IMR-90 (cell line): ENCODE measurements around the gene OR2T35. TPM values are rescaled to one million over a fixed set of nuclear protein-coding genes. Genes with fewer than 3 reads are reported as not detected.
"Not testable (repeated sequence)": the region's sequence is repeated elsewhere in the genome, so short reads cannot be mapped to it uniquely, and the experiment has no call there.

ENCODE experiments used
- ATAC-seq: fragments of 200-7000 bp; cut with Tn5 transposase; 2 replicates; pipeline ENCODE4 v1.9.1; 2020; ENCODE audit warnings: low read depth, mild to moderate bottlenecking, moderate library complexity
- BruUV-seq: library from RNA; stranded (reverse); fragments of 400-500 nt; replicated peaks from 2 replicates; lab custom pipeline; 2021; lab: Mats Ljungman, UMichigan
- CTCF ChIA-PET: fragments of 300-600 bp; formaldehyde crosslinking; extraction: SDS; loops from one replicate; lab custom pipeline; 2021; ENCODE audit warnings: antibody characterized with exemption; lab: Yijun Ruan, JAX
- POLR2A ChIA-PET: fragments of 300-600 bp; sonication (Branson Sonifier 250); formaldehyde crosslinking; loops from one replicate; lab custom pipeline; 2022; ENCODE audit warnings: antibody characterized with exemption; ENCODE audit not compliant: unreplicated experiment; lab: Charles Lee
- DNase-seq: peaks from one replicate; pipeline ENCODE4 v3.0.0; 2013
- H2AFZ ChIP-seq: replicated peaks from 2 replicates; pipeline ENCODE3; 2013; ENCODE audit warnings: low read length, mild to moderate bottlenecking; ENCODE audit not compliant: poor library complexity
- H2AK5ac ChIP-seq: 2 replicates; pipeline ENCODE4 v1.6.1; 2013; ENCODE audit warnings: low read depth, low read length, inconsistent platforms
- H2AK9ac ChIP-seq: replicated peaks from 2 replicates; pipeline ENCODE3; 2013; ENCODE audit warnings: mild to moderate bottlenecking, low read depth, low read length, moderate library complexity; ENCODE audit not compliant: poor library complexity
- H2BK120ac ChIP-seq: 2 replicates; pipeline ENCODE4 v1.6.1; 2013; ENCODE audit warnings: low read depth, low read length, inconsistent platforms
- H2BK15ac ChIP-seq: 3 replicates; pipeline ENCODE4 v1.6.1; 2013; ENCODE audit warnings: low read depth, low read length, inconsistent platforms
- H2BK20ac ChIP-seq: 2 replicates; pipeline ENCODE4 v1.6.1; 2013; ENCODE audit warnings: low read depth, mild to moderate bottlenecking, inconsistent platforms, low read length, moderate library complexity
- H2BK5ac ChIP-seq: 2 replicates; pipeline ENCODE4 v1.6.1; 2013; ENCODE audit warnings: mild to moderate bottlenecking, low read depth, low read length, inconsistent platforms; ENCODE audit not compliant: poor library complexity, severe bottlenecking
- H3K14ac ChIP-seq: replicated peaks from 2 replicates; pipeline ENCODE4 v1.6.1; 2013; ENCODE audit warnings: low read depth, low read length, inconsistent platforms
- H3K18ac ChIP-seq: 2 replicates; pipeline ENCODE4 v1.6.1; 2013; ENCODE audit warnings: low read depth, low read length, control low read depth
- H3K23ac ChIP-seq: 2 replicates; pipeline ENCODE4 v1.6.1; 2013; ENCODE audit warnings: low read depth, low read length, inconsistent platforms
- H3K27ac ChIP-seq: 2 replicates; pipeline ENCODE4 v1.5.1; 2013; ENCODE audit warnings: mild to moderate bottlenecking, control low read depth, low read length; ENCODE audit not compliant: insufficient read depth
- H3K27me3 ChIP-seq: 2 replicates; pipeline ENCODE4 v1.6.1; 2013; ENCODE audit warnings: low read length; ENCODE audit not compliant: control insufficient read depth, insufficient read depth
- H3K36me3 ChIP-seq: 2 replicates; pipeline ENCODE4 v1.6.1; 2013; ENCODE audit warnings: low read length, mixed read lengths; ENCODE audit not compliant: control insufficient read depth, insufficient read depth
- H3K4ac ChIP-seq: 2 replicates; pipeline ENCODE4 v1.6.1; 2013; ENCODE audit warnings: low read depth, low read length, inconsistent platforms
- H3K4me1 ChIP-seq: 2 replicates; pipeline ENCODE4 v1.6.1; 2013; ENCODE audit warnings: low read length, mixed read lengths; ENCODE audit not compliant: control insufficient read depth, insufficient read depth
- H3K4me2 ChIP-seq: 2 replicates; pipeline ENCODE4 v1.6.1; 2013; ENCODE audit warnings: low read depth, mild to moderate bottlenecking, control low read depth, low read length, moderate library complexity
- H3K4me3 ChIP-seq: 2 replicates; pipeline ENCODE4 v1.5.1; 2013; ENCODE audit warnings: low read depth, mild to moderate bottlenecking, control low read depth, low read length, moderate library complexity; ENCODE audit not compliant: insufficient read depth
- H3K56ac ChIP-seq: 2 replicates; pipeline ENCODE4 v1.6.1; 2013; ENCODE audit warnings: low read length, inconsistent platforms; ENCODE audit not compliant: insufficient read depth; ENCODE audit errors: extremely low read depth
- H3K79me1 ChIP-seq, 2 experiments: 2 replicates each; pipeline ENCODE4 v1.6.1; 2013; ENCODE audit warnings: low read length in 2 of 2, inconsistent platforms in 1 of 2, low read depth in 1 of 2
- H3K9ac ChIP-seq: 2 replicates; pipeline ENCODE4 v1.6.1; 2013; ENCODE audit warnings: low read depth, low read length, control low read depth
- H3K9me1 ChIP-seq: 2 replicates; pipeline ENCODE4 v1.6.1; 2013; ENCODE audit warnings: low read length, inconsistent platforms; ENCODE audit not compliant: insufficient read depth
- H3K9me3 ChIP-seq: 2 replicates; pipeline ENCODE4 v1.6.1; 2013; ENCODE audit warnings: low read length; ENCODE audit not compliant: control insufficient read depth, insufficient read depth
- H4K20me1 ChIP-seq: 2 replicates; pipeline ENCODE4 v1.6.1; 2013; ENCODE audit warnings: low read length, inconsistent platforms; ENCODE audit not compliant: insufficient read depth
- H4K5ac ChIP-seq: 2 replicates; pipeline ENCODE4 v1.6.1; 2013; ENCODE audit warnings: mild to moderate bottlenecking, low read depth, low read length, control low read depth
- H4K8ac ChIP-seq, 2 experiments: 2 replicates each; pipeline ENCODE4 v1.6.1; 2013; ENCODE audit warnings: low read depth in 2 of 2, low read length in 2 of 2, control low read depth in 1 of 2, inconsistent platforms in 1 of 2
- H4K91ac ChIP-seq: 2 replicates; pipeline ENCODE4 v1.6.1; 2013; ENCODE audit warnings: low read depth, low read length, inconsistent platforms; ENCODE audit not compliant: insufficient read depth
- WGBS, 2 experiments: methylation state at CpG; one replicate each; pipeline versions ENCODE4 v1.1.5 to v1.1.7; 2013; ENCODE audit warnings: missing lambda C conversion rate in 2 of 2; ENCODE audit not compliant: insufficient read length in 1 of 2; ENCODE audit errors: extremely low coverage in 2 of 2; 5-methylcytosine and 5-hydroxymethylcytosine counted together
- dilution Hi-C: fragments of 300-500 bp; cut with HindIII; formaldehyde crosslinking; loops from one replicate; pipeline ENCODE4 v1.14.3; 2018; ENCODE audit warnings: low sequenced_read_pairs; ENCODE audit not compliant: unreplicated experiment
- in situ Hi-C: fragments of 300-500 bp; cut with MboI; formaldehyde crosslinking; loops from 3 replicates; pipeline ENCODE4 v1.14.3; 2019; ENCODE audit warnings: low sequenced_read_pairs, inconsistent platforms, mixed read lengths
- intact Hi-C: fragments of 100-400 bp; cut with micrococcal nuclease; formaldehyde crosslinking; loops from 2 replicates; pipeline ENCODE4 v1.10.0; 2022
- polyA plus RNA-seq, 3 experiments: library from polyadenylated mRNA; depleted of rRNA; stranded (reverse); fragments of >200 nt; gene quantifications; 2 replicates each; pipeline ENCODE4 v1.2.3, GENCODE V29; 2012; ENCODE audit warnings: low replicate concordance in 1 of 3
- total RNA-seq: library from RNA; depleted of rRNA; stranded (reverse); fragments of >200 nt; gene quantifications from 2 replicates; pipeline ENCODE4 v1.2.3, GENCODE V29; 2012

Gene OR2T35
- total and polyA plus RNA-seq, 2 of the 4 experiments (the other 2 are of a cell fraction) = not detected

- H2BK5ac ChIP-seq, H3K9me1 ChIP-seq, H2BK20ac ChIP-seq, H2AK9ac ChIP-seq, in situ Hi-C loops, H4K91ac ChIP-seq, H3K4me2 ChIP-seq, BruUV-seq, POLR2A ChIA-PET, H3K4me1 ChIP-seq, H3K23ac ChIP-seq, H3K9ac ChIP-seq, H2BK120ac ChIP-seq, CTCF ChIA-PET, H3K36me3 ChIP-seq, H2AK5ac ChIP-seq, H3K27ac ChIP-seq, H3K18ac ChIP-seq, H3K4me3 ChIP-seq, DNase-seq, ATAC-seq, dilution Hi-C loops, H3K56ac ChIP-seq, H3K79me1 ChIP-seq, H4K20me1 ChIP-seq, intact Hi-C loops, H3K14ac ChIP-seq, H4K5ac ChIP-seq, H4K8ac ChIP-seq, H3K9me3 ChIP-seq, H3K27me3 ChIP-seq, H2AFZ ChIP-seq, H2BK15ac ChIP-seq, H3K4ac ChIP-seq: not testable (repeated sequence)
- WGBS, 2 experiments = 93% methylated on average over 2 of the region's 5 CpGs; no CpG with 5 or more reads in 1 of the 2 experiments
These were observed 18.6 kb upstream of the OR2T35 start for GRCh38 chr1:248663453-248664328.

DNA sequence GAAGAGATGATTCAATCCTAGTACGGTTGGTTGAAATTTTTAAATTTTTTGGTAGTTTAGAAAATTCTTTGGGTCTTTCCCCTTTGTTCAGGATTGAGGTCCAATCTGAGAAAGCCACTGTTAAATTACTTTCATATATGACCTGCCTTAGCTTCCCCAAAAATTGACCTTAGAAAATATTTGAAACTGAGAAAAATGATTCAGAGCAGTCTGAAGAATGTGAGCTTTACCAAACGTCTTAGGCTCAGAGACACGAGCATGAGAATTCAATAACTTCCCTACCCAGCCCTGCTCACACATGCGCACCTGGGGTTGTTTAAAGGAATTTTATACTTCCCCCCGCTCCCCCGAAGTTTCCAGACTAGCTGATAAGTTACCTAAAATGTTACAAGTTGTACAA lies 11.7 kb upstream of the OR2T35 start:
- H3K4me2 ChIP-seq, H3K27ac ChIP-seq, H2AK5ac ChIP-seq, H3K9me3 ChIP-seq, dilution Hi-C loops, DNase-seq, H2BK15ac ChIP-seq, POLR2A ChIA-PET, H3K14ac ChIP-seq, H3K18ac ChIP-seq, H3K79me1 ChIP-seq, H3K56ac ChIP-seq, H3K9ac ChIP-seq, BruUV-seq, intact Hi-C loops, H3K9me1 ChIP-seq, in situ Hi-C loops, H3K27me3 ChIP-seq, H2BK120ac ChIP-seq, H2BK5ac ChIP-seq, H2AFZ ChIP-seq, H2AK9ac ChIP-seq, H3K4ac ChIP-seq, CTCF ChIA-PET, H4K8ac ChIP-seq, H3K23ac ChIP-seq, H2BK20ac ChIP-seq, H3K36me3 ChIP-seq, H4K5ac ChIP-seq, H3K4me3 ChIP-seq, ATAC-seq, H3K4me1 ChIP-seq, H4K91ac ChIP-seq, H4K20me1 ChIP-seq: not testable (repeated sequence)
- no CpG with 5 or more reads among the region's 6 CpGs for WGBS, 2 experiments
